Activated CD4-positive, alpha-beta memory T cell treated with anti-CD3 and anti-CD28 coated beads, Interleukin-2, amount 10 ng/mL, durations not matched to agents 7 days and 5 days (primary cell): Measurements from ENCODE around the gene CASK. TPM values are rescaled to one million over a fixed set of nuclear protein-coding genes. Genes with fewer than 3 reads are reported as not detected.
"Not testable (repeated sequence)": the region's sequence is repeated elsewhere in the genome, so short reads cannot be mapped to it uniquely, and the experiment has no call there.

Experiments used
- CTCF ChIA-PET: fragments of 350-600 bp; sonication (Branson Sonifier 250); formaldehyde crosslinking; loops from one replicate; lab custom pipeline; 2021; ENCODE audit warnings: antibody characterized with exemption, inconsistent platforms; lab: Charles Lee
- POLR2A ChIA-PET: fragments of 350-600 bp; sonication (Branson Sonifier 250); formaldehyde crosslinking; loops from one replicate; lab custom pipeline; 2021; ENCODE audit warnings: antibody characterized with exemption; lab: Charles Lee
- DNase-seq: peaks from one replicate; pipeline ENCODE4 v3.0.0-alpha.2; 2020
- H3K27ac Mint-ChIP-seq: one replicate; pipeline ENCODE4 v1.8.0; 2021; ENCODE audit warnings: mild to moderate bottlenecking, mixed read lengths
- H3K27me3 Mint-ChIP-seq: one replicate; pipeline ENCODE4 v1.8.0; 2021; ENCODE audit warnings: mixed read lengths
- H3K36me3 Mint-ChIP-seq: one replicate; pipeline ENCODE4 v1.8.0; 2021; ENCODE audit warnings: low read depth, mixed read lengths
- H3K4me1 Mint-ChIP-seq: one replicate; pipeline ENCODE4 v1.8.0; 2021; ENCODE audit warnings: mixed read lengths
- H3K4me3 Mint-ChIP-seq: one replicate; pipeline ENCODE4 v1.8.0; 2021; ENCODE audit warnings: mild to moderate bottlenecking, mixed read lengths
- H3K9me3 Mint-ChIP-seq: one replicate; pipeline ENCODE4 v1.8.0; 2021; ENCODE audit warnings: mixed read lengths
- total RNA-seq, 2 experiments: library from RNA; stranded (reverse); gene quantifications; one replicate each; pipeline ENCODE4 v1.2.3, GENCODE V29; 2021

CASK gene
- total RNA-seq, 2 experiments from 2014 or later: 30.1 to 32.7 TPM

- no peak overlapping the region for H3K27ac Mint-ChIP-seq
- peaks cover 10% of the 10 kb centered on the region for H3K36me3 Mint-ChIP-seq
- POLR2A ChIA-PET: no interaction called here
- no peaks in the 10 kb centered on the region for H3K9me3 Mint-ChIP-seq
- no peak for DNase-seq
- H3K4me3 Mint-ChIP-seq: no peak overlapping the region
- no peaks in the 10 kb centered on the region for H3K4me1 Mint-ChIP-seq
- CTCF ChIA-PET: no interaction called here
- H3K27me3 Mint-ChIP-seq: no peaks in the 10 kb centered on the region
Observed at GRCh38 chrX:41607264-41607832, 316.0 kb downstream of the CASK start.

- POLR2A ChIA-PET: interaction anchor here (0.6 kb wide), 1 partner anchor 82 kb away, joined by 3 read pairs; no protein-coding TSS in a partner anchor
- H3K27ac Mint-ChIP-seq, DNase-seq, H3K4me3 Mint-ChIP-seq, CTCF ChIA-PET, H3K4me1 Mint-ChIP-seq, H3K27me3 Mint-ChIP-seq, H3K9me3 Mint-ChIP-seq: not testable (repeated sequence)
- H3K36me3 Mint-ChIP-seq: peaks cover 10% of the 10 kb centered on the region
Observed at GRCh38 chrX:41606057-41606456, 317.3 kb downstream of the CASK start.

- Mint-ChIP-seq H3K27me3 (no peaks in the 10 kb centered on the region), H3K4me3 (no peak overlapping the region), H3K9me3 (no peaks in the 10 kb centered on the region), H3K36me3 (peaks cover 8% of the 10 kb centered on the region), H3K4me1 (no peaks in the 10 kb centered on the region), H3K27ac (no peak overlapping the region)
- no peak for DNase-seq
- ChIA-PET CTCF (interaction anchor here (0.6 kb wide), 1 partner anchor 10 kb away, joined by 3 read pairs; no protein-coding TSS in a partner anchor), POLR2A (no interaction called here)
Observed at GRCh38 chrX:41604766-41605543, 318.4 kb downstream of the CASK start.

GRCh38 chrX:41604177-41604576 lies 319.2 kb downstream of the CASK start:
- ChIA-PET POLR2A (no interaction called here), CTCF (no interaction called here)
- no peak overlapping the region for H3K4me3 Mint-ChIP-seq
- H3K27me3 Mint-ChIP-seq: no peaks in the 10 kb centered on the region
- H3K4me1 Mint-ChIP-seq: no peaks in the 10 kb centered on the region
- H3K36me3 Mint-ChIP-seq: peaks cover 5% of the 10 kb centered on the region
- H3K27ac Mint-ChIP-seq: no peak overlapping the region
- no peak for DNase-seq
- H3K9me3 Mint-ChIP-seq: no peaks in the 10 kb centered on the region

GRCh38 chrX:41603596-41603995 lies 319.8 kb downstream of the CASK start:
- CTCF ChIA-PET: no interaction called here
- peaks cover 4% of the 10 kb centered on the region for H3K36me3 Mint-ChIP-seq
- no peaks in the 10 kb centered on the region for H3K27me3 Mint-ChIP-seq
- POLR2A ChIA-PET: interaction anchor here (0.7 kb wide), 1 partner anchor 270 kb away, joined by 3 read pairs; no protein-coding TSS in a partner anchor
- H3K9me3 Mint-ChIP-seq: no peaks in the 10 kb centered on the region
- no peak for DNase-seq
- H3K4me1 Mint-ChIP-seq: no peaks in the 10 kb centered on the region
- no peak overlapping the region for H3K27ac Mint-ChIP-seq
- no peak overlapping the region for H3K4me3 Mint-ChIP-seq

- H3K9me3 Mint-ChIP-seq: no peaks in the 10 kb centered on the region
- no peaks in the 10 kb centered on the region for H3K27me3 Mint-ChIP-seq
- no peak overlapping the region for H3K4me3 Mint-ChIP-seq
- POLR2A ChIA-PET: interaction anchor here (0.7 kb wide), 1 partner anchor 269 kb away, joined by 3 read pairs; no protein-coding TSS in a partner anchor
- DNase-seq: no peak
- no peaks in the 10 kb centered on the region for H3K36me3 Mint-ChIP-seq
- CTCF ChIA-PET: no interaction called here
- no peaks in the 10 kb centered on the region for H3K4me1 Mint-ChIP-seq
- H3K27ac Mint-ChIP-seq: no peak overlapping the region
Observed at GRCh38 chrX:41602816-41603345, 320.5 kb downstream of the CASK start.

GRCh38 chrX:41600291-41600690 lies 323.1 kb downstream of the CASK start:
- H3K9me3 Mint-ChIP-seq: no peaks in the 10 kb centered on the region
- H3K36me3 Mint-ChIP-seq: no peaks in the 10 kb centered on the region
- H3K27ac Mint-ChIP-seq: no peak overlapping the region
- H3K4me3 Mint-ChIP-seq: no peak overlapping the region
- H3K4me1 Mint-ChIP-seq: peaks cover 9% of the 10 kb centered on the region
- no peaks in the 10 kb centered on the region for H3K27me3 Mint-ChIP-seq
- ChIA-PET POLR2A (no interaction called here), CTCF (no interaction called here)
- DNase-seq: no peak

- H3K36me3 Mint-ChIP-seq: no peaks in the 10 kb centered on the region
- POLR2A ChIA-PET: no interaction called here
- no peak for DNase-seq
Observed at GRCh38 chrX:41599507-41599906, 323.8 kb downstream of the CASK start.

GRCh38 chrX:41596596-41596995 lies 326.8 kb downstream of the CASK start:
- ChIA-PET POLR2A (no interaction called here), CTCF (no interaction called here)
- Mint-ChIP-seq H3K27me3 (no peaks in the 10 kb centered on the region), H3K4me1 (peaks cover 9% of the 10 kb centered on the region), H3K9me3 (no peaks in the 10 kb centered on the region), H3K27ac (no peak overlapping the region), H3K36me3 (peaks cover 2% of the 10 kb centered on the region), H3K4me3 (no peak overlapping the region)
- no peak for DNase-seq

More at GRCh38 chrX:41599507-41599906, 323.8 kb downstream of the CASK start:
- CTCF ChIA-PET: no interaction called here
- no peak overlapping the region for H3K27ac Mint-ChIP-seq
- peaks cover 9% of the 10 kb centered on the region for H3K4me1 Mint-ChIP-seq
- no peaks in the 10 kb centered on the region for H3K27me3 Mint-ChIP-seq
- no peaks in the 10 kb centered on the region for H3K9me3 Mint-ChIP-seq
- H3K4me3 Mint-ChIP-seq: no peak overlapping the region

- ChIA-PET CTCF (no interaction called here), POLR2A (no interaction called here)
- Mint-ChIP-seq H3K9me3 (no peaks in the 10 kb centered on the region), H3K36me3 (peaks cover 2% of the 10 kb centered on the region), H3K27ac (no peak overlapping the region), H3K27me3 (no peaks in the 10 kb centered on the region), H3K4me3 (no peak overlapping the region), H3K4me1 (peaks cover 9% of the 10 kb centered on the region)
- no peak for DNase-seq
Observed at GRCh38 chrX:41594634-41595033, 328.7 kb downstream of the CASK start.

GRCh38 chrX:41591906-41592305 lies 331.4 kb downstream of the CASK start:
- POLR2A ChIA-PET: no interaction called here
- no peak for DNase-seq
- CTCF ChIA-PET: no interaction called here
- Mint-ChIP-seq H3K9me3 (no peaks in the 10 kb centered on the region), H3K4me3 (no peak overlapping the region), H3K36me3 (peaks cover 2% of the 10 kb centered on the region), H3K4me1 (peaks cover 7% of the 10 kb centered on the region), H3K27ac (no peak overlapping the region), H3K27me3 (no peaks in the 10 kb centered on the region)

GRCh38 chrX:41590641-41591040 lies 332.7 kb downstream of the CASK start:
- Mint-ChIP-seq H3K4me3 (no peak overlapping the region), H3K27ac (no peak overlapping the region), H3K4me1 (no peaks in the 10 kb centered on the region), H3K27me3 (no peaks in the 10 kb centered on the region), H3K9me3 (no peaks in the 10 kb centered on the region), H3K36me3 (peaks cover 2% of the 10 kb centered on the region)
- ChIA-PET CTCF (no interaction called here), POLR2A (no interaction called here)
- no peak for DNase-seq

- H3K4me1 Mint-ChIP-seq: no peaks in the 10 kb centered on the region
- POLR2A ChIA-PET: no interaction called here
- DNase-seq: no peak
- H3K9me3 Mint-ChIP-seq: no peaks in the 10 kb centered on the region
- no peak overlapping the region for H3K27ac Mint-ChIP-seq
- H3K4me3 Mint-ChIP-seq: no peak overlapping the region
- H3K36me3 Mint-ChIP-seq: peaks cover 5% of the 10 kb centered on the region
- H3K27me3 Mint-ChIP-seq: no peaks in the 10 kb centered on the region
- CTCF ChIA-PET: no interaction called here
Observed at GRCh38 chrX:41589634-41590270, 333.6 kb downstream of the CASK start.
